Mesothelial cell of epicardium (in vitro differentiated cells): ENCODE data around the gene IL15RA. TPM values are rescaled to one million over a fixed set of nuclear protein-coding genes. Genes with fewer than 3 reads are reported as not detected.

ENCODE experiments used
- DNase-seq, 2 experiments: peaks; one replicate each; pipeline ENCODE4 v3.0.0; 2021; ENCODE audit warnings: low spot score in 2 of 2; ENCODE audit not compliant: unreplicated experiment in 2 of 2
- H3K27ac Mint-ChIP-seq: 2 replicates; pipeline ENCODE4 v1.8.0; 2021; ENCODE audit warnings: mixed read lengths
- H3K27me3 Mint-ChIP-seq: 2 replicates; pipeline ENCODE4 v1.8.0; 2021; ENCODE audit warnings: low read depth, mixed read lengths
- H3K36me3 Mint-ChIP-seq: 2 replicates; pipeline ENCODE4 v1.8.0; 2021; ENCODE audit warnings: mixed read lengths
- H3K4me1 Mint-ChIP-seq: 2 replicates; pipeline ENCODE4 v1.8.0; 2021; ENCODE audit warnings: mixed read lengths
- H3K4me3 Mint-ChIP-seq: 2 replicates; pipeline ENCODE4 v1.8.0; 2021; ENCODE audit warnings: mild to moderate bottlenecking, moderate library complexity, mixed read lengths
- H3K9me3 Mint-ChIP-seq: 2 replicates; pipeline ENCODE4 v1.8.0; 2021; ENCODE audit warnings: mixed read lengths
- CTCF ChIP-seq: fragments of 200-600 bp; sonication (generic); IDR thresholded peaks from one replicate; pipeline ENCODE4 v1.5.0; 2021; ENCODE audit warnings: antibody characterized with exemption; ENCODE audit not compliant: unreplicated experiment
- total RNA-seq: library from RNA; stranded (reverse); gene quantifications from 3 replicates; pipeline ENCODE4 v1.2.1, GENCODE V29; 2021

IL15RA gene
- total RNA-seq, 1 donor from 2014 or later: not detected

DNA sequence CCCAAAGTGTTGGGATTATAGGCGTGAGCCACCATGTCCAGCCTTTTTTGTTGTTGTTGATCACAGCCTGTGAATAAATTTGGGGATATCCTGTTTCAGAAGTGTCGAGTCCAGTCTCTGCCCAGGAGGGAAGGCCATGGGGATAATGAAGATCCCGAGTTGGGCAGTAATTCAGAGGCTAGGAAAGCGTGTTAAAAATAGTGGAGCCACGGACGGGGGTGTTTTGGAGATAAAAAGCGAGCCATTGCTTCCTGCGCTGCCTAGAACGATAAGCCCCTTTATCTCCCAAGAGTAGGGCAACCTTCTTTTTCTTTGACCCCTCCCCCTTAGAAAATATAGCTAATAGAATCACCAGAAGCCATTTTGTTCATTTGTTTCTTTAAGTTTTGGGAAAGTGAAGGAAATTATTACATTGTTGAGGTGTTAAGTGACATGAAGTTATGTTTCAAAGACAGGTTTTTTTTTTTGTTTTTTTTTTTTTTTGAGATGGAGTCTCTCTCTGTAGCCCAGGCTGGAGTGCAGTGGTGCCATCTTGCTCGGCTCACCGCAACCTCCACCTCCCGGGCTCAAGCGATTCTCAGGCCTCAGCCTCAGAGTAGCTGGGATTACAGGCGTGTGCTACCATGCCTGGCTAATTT lies 43.3 kb downstream of the IL15RA start:
- Mint-ChIP-seq H3K27me3 (no peaks in the 10 kb centered on the region), H3K9me3 (no peaks in the 10 kb centered on the region), H3K4me3 (no peak overlapping the region), H3K36me3 (peaks cover 35% of the 10 kb centered on the region), H3K4me1 (no peaks in the 10 kb centered on the region), H3K27ac (no peak overlapping the region)
- no peak for DNase-seq
- TF ChIP-seq CTCF: no peak

DNA sequence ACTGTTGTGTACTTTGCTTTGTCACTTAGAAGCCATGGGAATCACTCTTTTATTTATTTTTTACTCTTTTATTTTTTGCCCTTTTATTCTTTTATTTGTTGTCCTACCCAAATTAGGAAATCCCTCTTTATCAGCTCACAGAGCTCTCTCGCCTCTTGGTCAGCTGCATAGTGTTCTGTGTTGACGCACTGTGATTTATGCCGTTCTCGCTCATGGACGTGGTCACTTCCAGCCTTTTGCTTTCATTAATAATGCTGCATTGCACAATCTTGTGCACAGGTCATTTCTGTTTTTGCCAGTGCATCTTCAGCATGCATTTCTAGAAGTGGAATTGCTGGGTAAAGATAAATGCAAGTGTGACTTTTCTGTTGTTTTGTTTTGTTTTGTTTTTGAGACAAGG lies 45.0 kb downstream of the IL15RA start:
- Mint-ChIP-seq H3K36me3 (peaks cover 32% of the 10 kb centered on the region), H3K27ac (no peak overlapping the region), H3K4me3 (no peak overlapping the region), H3K9me3 (no peaks in the 10 kb centered on the region), H3K4me1 (no peaks in the 10 kb centered on the region), H3K27me3 (no peaks in the 10 kb centered on the region)
- no peak for TF ChIP-seq CTCF
- DNase-seq: no peak

DNA sequence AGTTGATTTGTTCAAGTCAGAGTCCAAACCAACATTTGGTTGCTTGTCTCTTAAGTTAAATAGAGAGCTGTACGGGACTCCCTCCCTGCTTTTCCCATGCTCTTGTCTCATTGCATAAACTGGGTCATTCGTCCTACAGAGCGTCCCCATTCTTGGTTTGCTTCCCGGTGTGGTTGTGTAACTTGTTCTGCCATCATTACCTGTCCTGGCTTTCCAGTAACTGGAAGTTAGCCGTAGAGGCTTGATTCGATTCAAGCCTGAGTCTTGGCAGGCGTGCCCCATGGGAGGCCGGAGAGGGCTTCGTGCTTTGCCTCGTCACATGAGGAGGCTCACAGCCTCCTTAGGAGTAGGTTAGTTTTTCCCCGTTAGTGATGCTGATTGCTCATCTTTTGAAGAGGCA lies 47.1 kb downstream of the IL15RA start:
- TF ChIP-seq CTCF: no peak
- H3K36me3 Mint-ChIP-seq: peaks cover 40% of the 10 kb centered on the region
- no peak overlapping the region for H3K27ac Mint-ChIP-seq
- no peaks in the 10 kb centered on the region for H3K27me3 Mint-ChIP-seq
- no peaks in the 10 kb centered on the region for H3K9me3 Mint-ChIP-seq
- H3K4me1 Mint-ChIP-seq: no peaks in the 10 kb centered on the region
- H3K4me3 Mint-ChIP-seq: no peak overlapping the region
- DNase-seq: no peak

DNA sequence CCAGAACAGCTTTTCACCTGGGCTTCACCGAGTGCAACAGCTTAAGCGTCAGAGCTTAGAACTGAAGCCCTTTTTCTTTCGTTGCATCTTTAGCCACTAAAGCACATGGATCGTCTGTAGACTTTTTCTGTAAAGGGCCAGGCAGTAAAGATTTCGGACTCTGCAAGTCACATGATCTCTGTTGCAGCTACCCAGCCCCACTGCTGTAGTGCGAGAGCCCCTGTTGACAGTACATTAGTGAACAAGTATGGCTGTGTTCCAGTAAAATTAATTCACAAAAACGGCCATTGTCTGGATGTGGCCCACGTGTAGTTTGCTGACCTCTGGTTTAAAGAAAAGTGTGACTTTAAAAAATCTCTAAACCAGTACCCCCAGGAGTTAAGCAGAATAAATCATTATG lies 47.9 kb downstream of the IL15RA start:
- Mint-ChIP-seq H3K27ac (no peak overlapping the region), H3K9me3 (no peaks in the 10 kb centered on the region), H3K4me1 (no peaks in the 10 kb centered on the region), H3K27me3 (no peaks in the 10 kb centered on the region), H3K36me3 (peaks cover 44% of the 10 kb centered on the region), H3K4me3 (no peak overlapping the region)
- no peak for TF ChIP-seq CTCF
- DNase-seq: no peak

DNA sequence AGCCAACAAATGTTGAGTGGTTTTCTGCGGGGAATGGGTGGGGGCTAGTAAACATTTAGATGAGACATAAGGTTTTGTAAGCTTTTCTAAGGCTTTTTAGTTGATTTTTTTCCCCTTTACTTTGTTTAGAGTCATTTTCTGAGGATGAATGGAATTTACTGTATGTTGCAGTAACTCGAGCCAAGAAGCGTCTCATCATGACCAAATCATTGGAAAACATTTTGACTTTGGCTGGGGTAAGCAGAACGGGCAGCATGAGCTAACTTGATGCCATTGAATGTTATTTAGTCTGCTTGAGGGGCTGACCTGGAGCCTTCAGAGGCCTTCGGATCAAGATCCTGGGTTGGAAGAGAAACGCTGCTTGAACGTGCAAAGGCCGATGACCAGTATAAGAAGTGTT lies 50.0 kb downstream of the IL15RA start:
- H3K27me3 Mint-ChIP-seq: no peaks in the 10 kb centered on the region
- H3K9me3 Mint-ChIP-seq: no peaks in the 10 kb centered on the region
- H3K4me3 Mint-ChIP-seq: no peak overlapping the region
- no peaks in the 10 kb centered on the region for H3K4me1 Mint-ChIP-seq
- no peak for TF ChIP-seq CTCF
- peaks cover 47% of the 10 kb centered on the region for H3K36me3 Mint-ChIP-seq
- DNase-seq: no peak
- H3K27ac Mint-ChIP-seq: no peak overlapping the region

- peaks cover 48% of the 10 kb centered on the region for H3K36me3 Mint-ChIP-seq
- DNase-seq: no peak
These were observed 52.5 kb downstream of the IL15RA start for GRCh38 chr10:5924889-5925288.

More at GRCh38 chr10:5924889-5925288, 52.5 kb downstream of the IL15RA start:
- Mint-ChIP-seq H3K4me1 (no peaks in the 10 kb centered on the region), H3K27me3 (no peaks in the 10 kb centered on the region), H3K4me3 (no peak overlapping the region), H3K27ac (no peak overlapping the region), H3K9me3 (no peaks in the 10 kb centered on the region)
- no peak for TF ChIP-seq CTCF
